DND-41 (cell line): ENCODE results near the gene PPP1R15B.

Source experiments
- ATAC-seq: fragments of 200-7000 bp; cut with Tn5 transposase; 3 replicates; pipeline ENCODE4 v1.9.1; 2021; ENCODE audit warnings: low read depth; ENCODE audit not compliant: insufficient read depth
- DNase-seq: peaks from one replicate; pipeline ENCODE4 v3.0.0-alpha.2; 2020
- H2AFZ ChIP-seq: 2 replicates; pipeline ENCODE4 v1.6.0; 2012; ENCODE audit warnings: low read depth, low read length
- H3K27ac ChIP-seq: 2 replicates; pipeline ENCODE4 v1.5.1; 2012; ENCODE audit warnings: low read length, inconsistent platforms
- H3K27me3 ChIP-seq: fragments of 200-600 bp; sonication (generic); 2 replicates; pipeline ENCODE4 v1.6.0; 2012; ENCODE audit warnings: low read length, mild to moderate bottlenecking, inconsistent platforms; ENCODE audit not compliant: insufficient read depth, poor library complexity
- H3K36me3 ChIP-seq: 2 replicates; pipeline ENCODE4 v1.5.1; 2012; ENCODE audit warnings: low read length, inconsistent platforms; ENCODE audit not compliant: insufficient read depth
- H3K4me1 ChIP-seq: 2 replicates; pipeline ENCODE4 v1.5.1; 2012; ENCODE audit warnings: mild to moderate bottlenecking, low read length; ENCODE audit not compliant: insufficient read depth
- H3K4me2 ChIP-seq: 2 replicates; pipeline ENCODE4 v1.6.0; 2012; ENCODE audit warnings: mild to moderate bottlenecking, moderate library complexity, low read length, inconsistent platforms; ENCODE audit not compliant: insufficient read depth
- H3K4me3 ChIP-seq, 2 experiments: fragments of 200-600 bp in 1 of 2; shearing (Covaris generic) in 1 of 2; 2 replicates each; pipeline ENCODE4 v1.5.1; 2012 to 2016; ENCODE audit warnings: inconsistent platforms in 2 of 2, low read length in 2 of 2, mild to moderate bottlenecking in 2 of 2, low read depth in 1 of 2, moderate library complexity in 1 of 2
- H3K79me2 ChIP-seq: 2 replicates; pipeline ENCODE4 v1.6.0; 2012; ENCODE audit warnings: low read length, inconsistent platforms; ENCODE audit not compliant: insufficient read depth
- H3K9ac ChIP-seq: 2 replicates; pipeline ENCODE4 v1.6.0; 2012; ENCODE audit warnings: low read depth, mild to moderate bottlenecking, inconsistent platforms, low read length, moderate library complexity
- H3K9me3 ChIP-seq: 2 replicates; pipeline ENCODE4 v1.5.1; 2012; ENCODE audit warnings: low read length, moderate library complexity, mild to moderate bottlenecking, inconsistent platforms; ENCODE audit not compliant: insufficient read depth, severe bottlenecking
- H4K20me1 ChIP-seq: 2 replicates; pipeline ENCODE4 v1.6.0; 2012; ENCODE audit warnings: low read length; ENCODE audit not compliant: insufficient read depth
- EZH2 ChIP-seq: IDR thresholded peaks from 3 replicates; pipeline ENCODE4 v1.6.1; 2012; ENCODE audit warnings: borderline replicate concordance, low read depth, mild to moderate bottlenecking, moderate library complexity, low read length, inconsistent platforms; ENCODE audit not compliant: severe bottlenecking
- TF ChIP-seq, protein P1 (sequence below): IDR thresholded peaks from 2 replicates; pipeline ENCODE4 v1.5.1; 2012; ENCODE audit warnings: borderline replicate concordance, low read length, moderate library complexity, mild to moderate bottlenecking; ENCODE audit not compliant: poor library complexity, severe bottlenecking; ENCODE audit errors: extremely low read depth

PPP1R15B gene

DNA sequence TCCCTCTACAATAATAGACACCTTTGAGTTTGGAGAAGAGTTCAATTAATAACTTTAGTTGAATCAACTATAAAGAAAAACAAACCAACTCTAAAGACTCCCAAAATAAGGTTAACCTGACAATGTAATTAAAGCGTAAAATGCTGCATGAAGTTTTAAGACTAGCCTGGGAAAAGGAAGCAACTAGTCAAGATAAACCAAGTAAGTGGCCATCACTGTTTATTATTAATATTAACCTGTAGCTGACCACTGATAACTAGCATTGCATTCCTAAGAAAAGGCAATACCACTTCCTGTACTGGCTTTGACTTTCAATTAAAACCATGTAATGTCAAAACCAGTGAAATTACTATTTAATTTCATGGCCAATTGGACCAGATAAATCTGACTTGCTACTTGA, 3.0 kb downstream of the PPP1R15B start:
- Histone ChIP-seq H3K27me3 (no peaks in the 10 kb centered on the region), H3K79me2 (peaks cover 86% of the 10 kb centered on the region), H2AFZ (no peak overlapping the region), H3K4me2 (peak overlapping the region; percentile 95), H3K4me1 (peaks cover 42% of the 10 kb centered on the region), H3K27ac (peak overlapping the region; percentile 96), H3K9ac (peak overlapping the region; percentile 96), H3K36me3 (peaks cover 74% of the 10 kb centered on the region), H4K20me1 (peaks cover 74% of the 10 kb centered on the region), H3K4me3 (peak overlapping the region; percentile 79 to 90), H3K9me3 (no peaks in the 10 kb centered on the region)
- DNase-seq (no peak), ATAC-seq (no peak)
- TF ChIP-seq, protein P1, sequence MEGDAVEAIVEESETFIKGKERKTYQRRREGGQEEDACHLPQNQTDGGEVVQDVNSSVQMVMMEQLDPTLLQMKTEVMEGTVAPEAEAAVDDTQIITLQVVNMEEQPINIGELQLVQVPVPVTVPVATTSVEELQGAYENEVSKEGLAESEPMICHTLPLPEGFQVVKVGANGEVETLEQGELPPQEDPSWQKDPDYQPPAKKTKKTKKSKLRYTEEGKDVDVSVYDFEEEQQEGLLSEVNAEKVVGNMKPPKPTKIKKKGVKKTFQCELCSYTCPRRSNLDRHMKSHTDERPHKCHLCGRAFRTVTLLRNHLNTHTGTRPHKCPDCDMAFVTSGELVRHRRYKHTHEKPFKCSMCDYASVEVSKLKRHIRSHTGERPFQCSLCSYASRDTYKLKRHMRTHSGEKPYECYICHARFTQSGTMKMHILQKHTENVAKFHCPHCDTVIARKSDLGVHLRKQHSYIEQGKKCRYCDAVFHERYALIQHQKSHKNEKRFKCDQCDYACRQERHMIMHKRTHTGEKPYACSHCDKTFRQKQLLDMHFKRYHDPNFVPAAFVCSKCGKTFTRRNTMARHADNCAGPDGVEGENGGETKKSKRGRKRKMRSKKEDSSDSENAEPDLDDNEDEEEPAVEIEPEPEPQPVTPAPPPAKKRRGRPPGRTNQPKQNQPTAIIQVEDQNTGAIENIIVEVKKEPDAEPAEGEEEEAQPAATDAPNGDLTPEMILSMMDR = no peak
- TF ChIP-seq EZH2 = no peak

DNA sequence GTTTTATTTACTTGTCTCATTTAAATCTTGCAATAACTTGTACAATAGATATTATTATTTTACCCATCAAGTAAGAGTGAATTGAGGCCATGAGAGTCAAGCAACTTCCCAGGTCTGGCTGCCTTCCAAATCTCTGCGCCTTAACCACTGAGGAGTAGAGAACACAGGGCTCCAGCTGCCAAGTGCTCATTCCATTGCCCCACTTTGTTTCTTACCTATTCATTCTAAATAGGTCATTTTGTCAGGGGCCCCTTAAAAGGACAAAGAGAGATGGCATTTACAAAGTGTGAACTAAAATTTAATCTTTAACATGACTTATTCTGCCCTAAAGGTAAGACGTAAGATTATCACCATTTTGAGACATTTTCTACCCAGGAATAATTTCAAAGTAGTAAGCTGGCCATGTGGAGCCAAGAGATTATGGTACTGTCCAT, 3.5 kb downstream of the PPP1R15B start:
- DNase-seq (peak; percentile 62), ATAC-seq (0 out of 3 replicates have a peak, but pooled peaks have one; percentile 20)
- peaks cover 90% of the 10 kb centered on the region for H3K79me2 ChIP-seq
- no peaks in the 10 kb centered on the region for H3K27me3 ChIP-seq
- H3K4me1 ChIP-seq = peaks cover 42% of the 10 kb centered on the region
- H3K9ac ChIP-seq = peak overlapping the region; percentile 96
- H3K4me3 ChIP-seq = peak overlapping the region; percentile 79 to 90
- no peak for TF ChIP-seq EZH2
- TF ChIP-seq, protein P1 = no peak
- no peaks in the 10 kb centered on the region for H3K9me3 ChIP-seq
- peaks cover 75% of the 10 kb centered on the region for H4K20me1 ChIP-seq
- H2AFZ ChIP-seq = no peak overlapping the region
- peak overlapping the region; percentile 95 for H3K4me2 ChIP-seq
- H3K27ac ChIP-seq = peak overlapping the region; percentile 96
- peaks cover 79% of the 10 kb centered on the region for H3K36me3 ChIP-seq

DNA sequence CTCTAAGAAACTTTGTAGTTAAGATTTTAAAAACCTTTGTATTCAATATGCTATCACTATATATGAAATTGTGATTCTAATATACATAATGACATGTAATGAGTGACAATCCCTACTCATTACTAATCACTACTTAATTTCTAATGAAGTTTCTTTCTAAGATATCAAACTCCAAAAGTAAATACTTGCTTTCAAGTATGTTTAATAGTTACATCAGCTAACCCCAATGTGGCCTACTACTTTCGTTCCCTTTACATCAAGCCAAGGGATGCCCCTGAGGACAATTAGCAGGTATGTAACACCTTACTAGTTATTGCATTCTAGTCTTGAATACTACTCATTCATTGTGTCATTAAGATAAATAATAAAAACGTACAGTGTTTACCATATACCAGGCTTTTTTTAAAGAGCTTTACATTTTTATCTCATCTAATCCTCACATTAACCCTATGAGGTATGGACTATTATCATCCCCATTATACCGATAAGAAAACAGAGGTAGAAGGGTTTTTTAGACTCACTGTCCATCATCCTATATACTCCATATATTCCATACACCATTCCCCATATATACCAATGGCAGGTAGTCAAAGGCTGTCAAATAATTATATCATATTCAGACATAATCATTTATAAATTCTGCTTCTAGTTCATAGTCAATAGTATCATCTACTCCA, 4.2 kb downstream of the PPP1R15B start:
- Histone ChIP-seq H3K27me3 (no peaks in the 10 kb centered on the region), H3K4me1 (peaks cover 40% of the 10 kb centered on the region), H4K20me1 (peaks cover 81% of the 10 kb centered on the region), H3K4me3 (peak overlapping the region; percentile 79 to 90), H2AFZ (no peak overlapping the region), H3K79me2 (peaks cover 96% of the 10 kb centered on the region), H3K9me3 (no peaks in the 10 kb centered on the region), H3K27ac (peak overlapping the region; percentile 42; the same call in 1 of the 2 replicates), H3K4me2 (peak overlapping the region; percentile 95), H3K36me3 (peaks cover 86% of the 10 kb centered on the region), H3K9ac (peak overlapping the region; percentile 96)
- TF ChIP-seq, protein P1 = no peak
- TF ChIP-seq EZH2 = no peak
- DNase-seq = no peak
- no peak for ATAC-seq
